GM12892 (cell line): ENCODE results near the gene CPEB3.

ENCODE experiments used
- POLR2A ChIP-seq: IDR thresholded peaks from 2 replicates; pipeline ENCODE4 v1.6.1; 2011; ENCODE audit warnings: low read depth, low read length, control low read depth
- POLR2AphosphoS5 ChIP-seq: IDR thresholded peaks from 2 replicates; pipeline ENCODE4 v1.6.1; 2011; ENCODE audit warnings: low read depth, low read length, control low read depth
- TAF1 ChIP-seq: IDR thresholded peaks from 2 replicates; pipeline ENCODE4 v1.6.1; 2011; ENCODE audit warnings: low read depth, mild to moderate bottlenecking, control low read depth, low read length, borderline replicate concordance

DNA sequence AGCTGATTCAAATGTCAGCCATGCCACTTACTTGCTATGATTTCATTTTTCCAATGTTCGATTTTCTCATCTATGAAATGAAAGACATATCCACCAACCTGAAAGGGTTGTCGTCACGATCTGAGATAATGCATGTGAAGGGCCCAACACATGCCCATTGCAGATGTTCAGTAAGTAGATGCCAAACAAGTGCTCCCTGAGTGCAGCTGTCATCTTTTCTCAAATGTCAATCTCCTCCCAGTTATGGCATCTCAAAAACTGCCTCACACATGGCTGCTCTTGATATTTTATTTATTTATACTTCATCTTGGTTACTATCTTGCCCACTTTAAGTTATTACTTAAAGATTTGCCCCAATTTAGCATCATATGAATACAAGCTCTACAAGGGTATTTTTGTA, 16.8 kb downstream of the CPEB3 start:
- TF ChIP-seq POLR2AphosphoS5 (no peak), POLR2A (no peak), TAF1 (no peak)
